Stomach (tissue), 4 donors: ENCODE results near the gene FRMD4B.

Experiments used
- EP300 ChIP-seq: sonication (generic); formaldehyde crosslinking; IDR thresholded peaks from one replicate; pipeline ENCODE4 v1.6.1; 2017; ENCODE audit warnings: antibody characterized with exemption
- TF ChIP-seq, protein P1 (sequence below), 7 experiments: fragments of 450-650 bp in 4 of 7; fragments of 200-600 bp in 3 of 7; sonication (generic) in 3 of 7; IDR thresholded peaks; one replicate each; pipeline ENCODE4 v1.5.1; 2016 to 2019; ENCODE audit warnings: antibody characterized with exemption in 7 of 7, control low read depth in 2 of 7, mild to moderate bottlenecking in 1 of 7

DNA sequence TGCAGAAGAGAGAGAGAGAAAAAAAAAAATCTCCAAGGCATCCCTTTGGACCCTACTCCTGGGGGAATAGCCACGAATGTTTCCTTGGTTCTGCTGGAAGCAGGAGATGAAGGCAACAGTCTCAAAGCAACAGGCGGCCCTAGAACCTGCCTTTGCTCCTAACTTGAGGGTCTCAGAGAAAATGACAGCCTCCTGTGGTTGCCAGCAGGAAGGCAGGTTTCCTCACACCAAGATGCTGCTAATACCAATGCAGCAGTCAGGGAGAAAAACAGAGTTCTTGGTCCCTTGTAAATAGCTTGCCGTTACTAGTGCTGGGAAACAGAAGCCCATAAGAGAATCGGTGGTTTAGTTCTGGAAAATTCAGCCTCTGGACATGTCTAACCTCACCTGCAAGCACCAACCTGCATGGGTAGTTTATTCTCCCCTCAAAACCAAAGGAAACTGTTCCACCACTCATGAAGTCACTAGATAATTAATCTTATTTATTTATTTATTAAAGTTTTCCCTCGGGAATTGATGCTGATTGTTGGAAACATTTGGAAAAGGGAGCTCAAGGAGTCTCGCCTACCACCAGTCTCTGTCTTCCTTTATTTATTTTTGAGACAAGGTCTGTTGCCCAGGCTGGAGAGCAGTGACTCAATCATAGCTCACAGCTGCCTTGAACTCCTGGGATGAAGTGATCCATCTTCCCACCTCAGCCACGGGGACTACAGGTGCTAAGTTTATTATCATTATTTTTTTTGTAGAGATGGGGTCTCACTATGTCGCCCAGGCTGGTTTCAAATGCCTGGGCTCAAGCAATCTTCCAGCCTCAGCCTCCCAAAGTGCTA, 883 bp upstream of the FRMD4B start:
- TF ChIP-seq, protein P1, sequence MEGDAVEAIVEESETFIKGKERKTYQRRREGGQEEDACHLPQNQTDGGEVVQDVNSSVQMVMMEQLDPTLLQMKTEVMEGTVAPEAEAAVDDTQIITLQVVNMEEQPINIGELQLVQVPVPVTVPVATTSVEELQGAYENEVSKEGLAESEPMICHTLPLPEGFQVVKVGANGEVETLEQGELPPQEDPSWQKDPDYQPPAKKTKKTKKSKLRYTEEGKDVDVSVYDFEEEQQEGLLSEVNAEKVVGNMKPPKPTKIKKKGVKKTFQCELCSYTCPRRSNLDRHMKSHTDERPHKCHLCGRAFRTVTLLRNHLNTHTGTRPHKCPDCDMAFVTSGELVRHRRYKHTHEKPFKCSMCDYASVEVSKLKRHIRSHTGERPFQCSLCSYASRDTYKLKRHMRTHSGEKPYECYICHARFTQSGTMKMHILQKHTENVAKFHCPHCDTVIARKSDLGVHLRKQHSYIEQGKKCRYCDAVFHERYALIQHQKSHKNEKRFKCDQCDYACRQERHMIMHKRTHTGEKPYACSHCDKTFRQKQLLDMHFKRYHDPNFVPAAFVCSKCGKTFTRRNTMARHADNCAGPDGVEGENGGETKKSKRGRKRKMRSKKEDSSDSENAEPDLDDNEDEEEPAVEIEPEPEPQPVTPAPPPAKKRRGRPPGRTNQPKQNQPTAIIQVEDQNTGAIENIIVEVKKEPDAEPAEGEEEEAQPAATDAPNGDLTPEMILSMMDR (IDR thresholded peaks at IDR 0.05) = no peak
- TF ChIP-seq EP300 = no peak
